HepG2 (cell line): ENCODE results near the gene TAS2R30. TPM values are rescaled to one million over a fixed set of nuclear protein-coding genes. Genes with fewer than 3 reads are reported as not detected.

Experiments used
- ATAC-seq: fragments of 200-7000 bp; cut with Tn5 transposase; 3 replicates; pipeline ENCODE4 v1.9.1; 2020; ENCODE audit warnings: mild to moderate bottlenecking, moderate library complexity
- BruUV-seq: library from RNA; stranded (reverse); fragments of 400-500 nt; replicated peaks from 2 replicates; lab custom pipeline; 2021; lab: Mats Ljungman, UMichigan
- CTCF ChIA-PET: fragments of 300-600 bp; formaldehyde crosslinking; extraction: SDS; loops from one replicate; lab custom pipeline; 2021; ENCODE audit warnings: low total read pairs, inconsistent platforms, low intra/inter-chr PET ratio; lab: Yijun Ruan, JAX
- POLR2A ChIA-PET: fragments of 350-600 bp; sonication (Branson Sonifier 250); formaldehyde crosslinking; loops from one replicate; lab custom pipeline; 2020; ENCODE audit warnings: antibody characterized with exemption, inconsistent platforms; lab: Yijun Ruan, JAX
- DNase-seq: peaks from one replicate; pipeline ENCODE4 v3.0.0-alpha.2; 2015; ENCODE audit warnings: low spot score
- FAIRE-seq: peaks from 3 replicates; lab custom pipeline; 2011; peaks lifted over from hg19 to GRCh38; lab: Jason Lieb, UNC
- H2AFZ ChIP-seq: one replicate; pipeline ENCODE4 v1.6.1; 2011; ENCODE audit warnings: low read length, inconsistent platforms
- H3K27ac ChIP-seq: fragments of 300-600 bp; 3 replicates; pipeline ENCODE4 v1.8.0; 2011; ENCODE audit warnings: mixed run types, mild to moderate bottlenecking, mixed read lengths, low read length, inconsistent platforms; ENCODE audit not compliant: insufficient read depth; ENCODE audit errors: extremely low read length
- H3K27me3 ChIP-seq, 2 experiments: fragments of 200-600 bp in 1 of 2; 2 replicates in 1 of 2; 3 replicates in 1 of 2; pipeline versions ENCODE4 v1.6.0 to v1.8.0; 2011; ENCODE audit warnings: low read length in 2 of 2, mild to moderate bottlenecking in 2 of 2, moderate library complexity in 2 of 2, inconsistent platforms in 1 of 2; ENCODE audit not compliant: insufficient read depth in 2 of 2, control insufficient read depth in 1 of 2
- H3K36me3 ChIP-seq, 2 experiments: fragments of 200-600 bp in 1 of 2; replicated peaks in 1 of 2; 2 replicates in 1 of 2; 3 replicates in 1 of 2; pipeline versions ENCODE4 v1.5.1 to v1.8.0; 2011; ENCODE audit warnings: low read length in 2 of 2, inconsistent platforms in 1 of 2; ENCODE audit not compliant: insufficient read depth in 2 of 2, control insufficient read depth in 1 of 2
- H3K4me1 ChIP-seq: 2 replicates; pipeline ENCODE4 v1.5.1; 2012; ENCODE audit warnings: low read length, inconsistent platforms; ENCODE audit not compliant: insufficient read depth
- H3K4me2 ChIP-seq: 2 replicates; pipeline ENCODE4 v1.6.0; 2011; ENCODE audit warnings: low read depth, low read length, inconsistent platforms
- H3K4me3 ChIP-seq, 3 experiments: fragments of 200-600 bp in 1 of 3; sonication (generic), shearing (Covaris generic) in 1 of 3; replicated peaks in 1 of 3; 2 replicates each; pipeline ENCODE4 v1.5.1; 2011 to 2016; ENCODE audit warnings: low read length in 3 of 3, inconsistent platforms in 2 of 3, low read depth in 2 of 3, mild to moderate bottlenecking in 2 of 3, control low read depth in 1 of 3, mixed read lengths in 1 of 3; ENCODE audit not compliant: insufficient read depth in 1 of 3
- H3K79me2 ChIP-seq: one replicate; pipeline ENCODE4 v1.6.1; 2011; ENCODE audit warnings: low read length, inconsistent platforms; ENCODE audit not compliant: insufficient read depth
- H3K9ac ChIP-seq: 2 replicates; pipeline ENCODE4 v1.6.0; 2011; ENCODE audit warnings: mild to moderate bottlenecking, low read depth, low read length, inconsistent platforms; ENCODE audit not compliant: insufficient read depth
- H3K9me3 ChIP-seq: 2 replicates; pipeline ENCODE4 v1.5.1; 2012; ENCODE audit warnings: mild to moderate bottlenecking, low read length
- H4K20me1 ChIP-seq: 2 replicates; pipeline ENCODE4 v1.6.0; 2011; ENCODE audit warnings: inconsistent platforms, mild to moderate bottlenecking, low read length, moderate library complexity; ENCODE audit not compliant: insufficient read depth
- ARNT2 ChIP-seq: sonication (generic); formaldehyde crosslinking; IDR thresholded peaks from 2 replicates; pipeline ENCODE4 v1.8.0; 2022; ENCODE audit warnings: mild to moderate bottlenecking, low read depth, missing genetic modification reagents, moderate library complexity
- LCORL ChIP-seq, 2 experiments: fragments of 450-650 bp in 1 of 2; sonication (generic) in 1 of 2; formaldehyde crosslinking in 1 of 2; IDR thresholded peaks; 2 replicates each; pipeline versions ENCODE4 v1.5.0 to v1.6.1; 2017 to 2020; ENCODE audit warnings: antibody characterized with exemption in 1 of 2, missing genetic modification reagents in 1 of 2
- SRY ChIP-seq: sonication (generic); formaldehyde crosslinking; IDR thresholded peaks from 2 replicates; pipeline ENCODE4 v1.8.0; 2022; ENCODE audit warnings: mild to moderate bottlenecking, missing genetic modification reagents
- THYN1 ChIP-seq: sonication (generic); formaldehyde crosslinking; IDR thresholded peaks from 2 replicates; pipeline ENCODE4 v1.8.1; 2023; ENCODE audit warnings: low read depth, mild to moderate bottlenecking, moderate library complexity, missing genetic modification reagents, borderline replicate concordance
- ZFAT ChIP-seq: sonication (generic); formaldehyde crosslinking; conservative IDR thresholded peaks from 2 replicates; pipeline ENCODE4 v1.8.1; 2023; ENCODE audit warnings: missing genetic modification reagents, inconsistent platforms
- ZNF530 ChIP-seq: sonication (generic); formaldehyde crosslinking; IDR thresholded peaks from 2 replicates; pipeline ENCODE4 v1.5.0; 2020; ENCODE audit warnings: low read depth, mild to moderate bottlenecking, missing genetic modification reagents
- WGBS: methylation state at CpG from one replicate; pipeline ENCODE4 v1.1.6; 2017; ENCODE audit warnings: low lambda C conversion rate; 5-methylcytosine and 5-hydroxymethylcytosine counted together
- in situ Hi-C: cut with HindIII; loops from 2 replicates; pipeline ENCODE4 v1.10.0; 2017; ENCODE audit warnings: low pct_unique_long_range_greater_than_20kb; ENCODE audit not compliant: extremely low pct_ligation_motif_present
- intact Hi-C: fragments of 100-400 bp; cut with micrococcal nuclease; formaldehyde crosslinking; loops from one replicate; pipeline ENCODE4 v1.10.0; 2022; ENCODE audit not compliant: unreplicated experiment
- polyA plus RNA-seq, 8 experiments: library from polyadenylated mRNA; depleted of rRNA in 3 of 8; stranded (reverse) in 7 of 8; unstranded in 1 of 8; fragments of >200 nt; fragmentation: Illumina TruSeq in 4 of 8; extraction: Trizol in 4 of 8; gene quantifications; 2 replicates each; pipeline versions ENCODE4 v1.2.1 to v1.2.3, GENCODE V29; 2011 to 2016; ENCODE audit warnings: low read depth in 4 of 8, missing spikeins in 1 of 8, mixed read lengths in 1 of 8; ENCODE audit not compliant: insufficient read depth in 1 of 8
- total RNA-seq, 5 experiments: library from RNA; depleted of rRNA; stranded (reverse); fragments of >200 nt; fragmentation: Illumina TruSeq; extraction: Trizol; gene quantifications; 2 replicates each; pipeline ENCODE4 v1.2.3, GENCODE V29; 2016; ENCODE audit warnings: low read depth in 1 of 5
- TF ChIP-seq, protein P1 (sequence below): sonication (generic); formaldehyde crosslinking; IDR thresholded peaks from 2 replicates; pipeline ENCODE4 v1.8.1; 2023; ENCODE audit warnings: mild to moderate bottlenecking, missing genetic modification reagents, borderline replicate concordance
- TF ChIP-seq, protein P2 (sequence below): sonication (generic); formaldehyde crosslinking; IDR thresholded peaks from 2 replicates; pipeline ENCODE4 v1.5.0; 2020; ENCODE audit warnings: mild to moderate bottlenecking, missing genetic modification reagents, moderate library complexity

The TAS2R30 gene
- total and polyA plus RNA-seq, 2 of the 13 experiments (the other 11 are each of a cell fraction or from before 2014, with no cell fraction given) = 0.42 to 5.2 TPM

GRCh38 chr12:11150832-11151231, 16.4 kb upstream of the TAS2R30 start:
- Histone ChIP-seq H3K9me3 (no peaks in the 10 kb centered on the region), H3K27me3 (no peaks in the 10 kb centered on the region), H3K9ac (no peak overlapping the region), H3K4me1 (no peaks in the 10 kb centered on the region), H2AFZ (no peak overlapping the region), H3K4me2 (no peak overlapping the region), H3K27ac (no peak overlapping the region), H3K36me3 (peaks cover 0 to 5% of the 10 kb centered on the region in 2 experiments; a peak in 1 of 5 replicates), H4K20me1 (no peaks in the 10 kb centered on the region), H3K4me3 (no peak overlapping the region), H3K79me2 (peaks cover 41% of the 10 kb centered on the region)
- FAIRE-seq (no peak), DNase-seq (no peak), ATAC-seq (no peak)
- intact Hi-C loops (no loop called here), in situ Hi-C loops (no loop called here)
- ChIA-PET CTCF (no interaction called here), POLR2A (no interaction called here)
- WGBS = 57% methylated on average over 1 of the region's 1 CpG
- no peak for TF ChIP-seq ZNF530 (CRISPR knock-in tag)
- no peak for TF ChIP-seq LCORL (IDR thresholded peaks at IDR 0.05)
- no peak for TF ChIP-seq LCORL (CRISPR knock-in tag; IDR thresholded peaks at IDR 0.05)
- TF ChIP-seq, protein P1, sequence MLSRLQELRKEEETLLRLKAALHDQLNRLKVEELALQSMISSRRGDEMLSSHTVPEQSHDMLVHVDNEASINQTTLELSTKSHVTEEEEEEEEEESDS (CRISPR knock-in tag) = no peak
- TF ChIP-seq ZFAT = no peak
- no peak for TF ChIP-seq ARNT2 (CRISPR knock-in tag)
- no peak for TF ChIP-seq THYN1 (CRISPR knock-in tag)
- no peak for TF ChIP-seq SRY (CRISPR knock-in tag)
- TF ChIP-seq, protein P2, sequence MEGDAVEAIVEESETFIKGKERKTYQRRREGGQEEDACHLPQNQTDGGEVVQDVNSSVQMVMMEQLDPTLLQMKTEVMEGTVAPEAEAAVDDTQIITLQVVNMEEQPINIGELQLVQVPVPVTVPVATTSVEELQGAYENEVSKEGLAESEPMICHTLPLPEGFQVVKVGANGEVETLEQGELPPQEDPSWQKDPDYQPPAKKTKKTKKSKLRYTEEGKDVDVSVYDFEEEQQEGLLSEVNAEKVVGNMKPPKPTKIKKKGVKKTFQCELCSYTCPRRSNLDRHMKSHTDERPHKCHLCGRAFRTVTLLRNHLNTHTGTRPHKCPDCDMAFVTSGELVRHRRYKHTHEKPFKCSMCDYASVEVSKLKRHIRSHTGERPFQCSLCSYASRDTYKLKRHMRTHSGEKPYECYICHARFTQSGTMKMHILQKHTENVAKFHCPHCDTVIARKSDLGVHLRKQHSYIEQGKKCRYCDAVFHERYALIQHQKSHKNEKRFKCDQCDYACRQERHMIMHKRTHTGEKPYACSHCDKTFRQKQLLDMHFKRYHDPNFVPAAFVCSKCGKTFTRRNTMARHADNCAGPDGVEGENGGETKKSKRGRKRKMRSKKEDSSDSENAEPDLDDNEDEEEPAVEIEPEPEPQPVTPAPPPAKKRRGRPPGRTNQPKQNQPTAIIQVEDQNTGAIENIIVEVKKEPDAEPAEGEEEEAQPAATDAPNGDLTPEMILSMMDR (CRISPR knock-in tag) = no peak
- no TSS peak for BruUV-seq
